ENCODE measurements around the gene PRRC2B. TPM values are rescaled to one million over a fixed set of nuclear protein-coding genes. Genes with fewer than 3 reads are reported as not detected.
"Not testable (repeated sequence)": the region's sequence is repeated elsewhere in the genome, so short reads cannot be mapped to it uniquely, and the experiment has no call there.

The PRRC2B gene
- 100 to 1,000 TPM in 1 of 3 donors, 10 to 100 TPM in 2; 89.7 to 102 (median 92.2) TPM for total RNA-seq

- Mint-ChIP-seq H3K4me3 (peak within 1 kb of the TSS; percentile 91), H3K4me1 (ENCODE audit: low read depth) (peaks cover 47% of the 10 kb centered on the region), H3K27me3 (ENCODE audit: low read depth) (no peaks in the 10 kb centered on the region), H3K36me3 (ENCODE audit: insufficient read depth) (peaks cover 3% of the 10 kb centered on the region), H3K9me3 (no peaks in the 10 kb centered on the region)
- DNase-seq (peak; percentile 86), ATAC-seq (peak; percentile 59 to 67)
These were observed at the start of gene PRRC2B for GRCh38 chr9:131393622-131394463. TSS of gene PRRC2B (plus strand) at chr9:131394086. CDS start at chr9:131430145, 36,059 bp downstream.

- not testable (repeated sequence) for ATAC-seq; H3K4me1 Mint-ChIP-seq (ENCODE audit: low read depth); DNase-seq; H3K4me3 Mint-ChIP-seq; H3K9me3 Mint-ChIP-seq; H3K36me3 Mint-ChIP-seq (ENCODE audit: insufficient read depth)
- peaks cover 10% of the 10 kb centered on the region for H3K27me3 Mint-ChIP-seq (ENCODE audit: low read depth)
These were observed 48.9 kb upstream of the PRRC2B start for GRCh38 chr9:131344931-131345535.

- DNase-seq: no peak
- Mint-ChIP-seq H3K9me3 (no peaks in the 10 kb centered on the region), H3K4me3 (no peak overlapping the region), H3K4me1 (ENCODE audit: low read depth) (peaks cover 9% of the 10 kb centered on the region), H3K27me3 (ENCODE audit: low read depth) (peaks cover 10% of the 10 kb centered on the region), H3K36me3 (ENCODE audit: insufficient read depth) (no peaks in the 10 kb centered on the region)
- no peak for ATAC-seq
These were observed 47.3 kb upstream of the PRRC2B start for GRCh38 chr9:131346559-131346958.

DNA sequence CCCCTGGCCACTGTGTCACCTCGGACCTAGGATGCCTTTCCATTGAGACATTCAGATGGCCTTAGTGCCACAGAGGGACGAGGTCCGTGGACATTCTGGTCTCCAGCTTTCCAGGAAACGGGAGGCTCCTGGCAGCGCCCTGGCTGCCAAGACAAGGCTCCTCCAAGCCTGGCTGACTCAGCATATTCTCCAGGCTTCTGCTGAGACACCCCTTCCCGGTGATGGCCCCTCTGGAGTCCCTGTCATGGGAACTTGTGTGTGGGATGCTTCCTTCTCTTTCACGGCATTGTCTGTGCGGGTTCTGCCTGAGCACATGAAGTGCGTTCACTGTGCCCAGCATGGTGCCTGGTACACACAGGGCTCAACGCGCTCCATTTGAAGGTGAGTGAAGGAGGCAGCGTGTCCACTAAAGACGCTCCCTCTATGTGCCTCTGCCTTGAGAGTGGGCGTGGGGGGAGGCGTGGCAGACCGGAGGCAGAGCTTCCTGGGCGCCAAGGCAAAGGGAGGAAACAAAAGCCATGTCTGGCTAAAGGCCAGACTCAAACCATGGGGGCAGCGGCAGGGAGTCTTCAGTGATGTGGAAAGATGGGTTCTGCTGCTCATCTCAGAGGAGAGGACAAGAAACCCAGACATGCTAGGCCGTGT lies 46.4 kb upstream of the PRRC2B start:
- H3K36me3 Mint-ChIP-seq (ENCODE audit: insufficient read depth): no peaks in the 10 kb centered on the region
- no peaks in the 10 kb centered on the region for H3K9me3 Mint-ChIP-seq
- H3K27me3 Mint-ChIP-seq (ENCODE audit: low read depth): peaks cover 8% of the 10 kb centered on the region
- peaks cover 9% of the 10 kb centered on the region for H3K4me1 Mint-ChIP-seq (ENCODE audit: low read depth)
- no peak overlapping the region for H3K4me3 Mint-ChIP-seq
- no peak for ATAC-seq
- no peak for DNase-seq

DNA sequence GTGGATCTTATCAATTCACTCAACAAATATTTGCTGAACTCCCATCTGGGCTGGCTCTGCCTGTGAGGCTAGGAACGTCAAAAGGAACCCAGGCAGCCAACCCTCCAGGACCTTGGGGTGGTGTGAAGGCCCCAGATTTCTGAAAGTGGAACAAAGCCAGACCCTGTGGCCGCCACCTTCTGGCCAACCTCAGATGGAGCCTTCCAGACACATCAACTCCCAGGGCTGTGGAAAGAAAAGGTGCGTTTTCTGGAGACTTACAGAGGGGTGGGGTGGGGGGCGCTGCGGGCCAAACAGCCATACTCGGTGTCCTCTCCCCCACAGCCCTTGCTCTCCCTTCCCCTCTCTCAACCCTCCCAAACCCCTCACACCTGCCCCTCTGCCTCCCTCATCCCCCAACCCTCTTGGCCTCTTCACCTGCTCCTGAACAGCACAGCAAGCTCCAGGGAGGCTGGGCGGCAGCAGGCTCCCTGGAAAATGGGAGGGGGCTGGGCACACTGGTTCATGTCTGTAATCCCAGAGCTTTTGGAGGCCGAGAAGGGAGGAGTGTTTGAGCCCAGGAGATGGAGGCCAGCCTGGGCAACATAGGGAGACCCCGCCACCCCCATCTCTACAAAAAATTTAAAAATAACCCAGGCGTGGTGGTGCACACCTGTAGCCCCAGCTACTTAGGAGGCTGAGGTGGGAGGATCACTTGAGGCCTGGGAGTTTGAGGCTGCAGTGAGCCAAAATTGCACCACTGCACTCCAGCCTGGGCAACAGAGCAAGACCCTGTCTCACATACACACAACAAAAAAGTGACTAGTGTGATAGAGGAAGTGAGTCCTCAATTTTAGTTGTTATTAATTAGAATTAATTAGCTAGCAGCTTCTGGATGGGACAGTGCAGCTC lies 45.0 kb upstream of the PRRC2B start:
- Mint-ChIP-seq H3K9me3 (no peaks in the 10 kb centered on the region), H3K4me3 (no peak overlapping the region), H3K36me3 (ENCODE audit: insufficient read depth) (no peaks in the 10 kb centered on the region), H3K27me3 (ENCODE audit: low read depth) (peaks cover 6% of the 10 kb centered on the region), H3K4me1 (ENCODE audit: low read depth) (peaks cover 9% of the 10 kb centered on the region)
- DNase-seq (no peak), ATAC-seq (no peak)

GRCh38 chr9:131349522-131349880 lies 44.4 kb upstream of the PRRC2B start:
- Mint-ChIP-seq H3K4me3 (no peak overlapping the region), H3K27me3 (ENCODE audit: low read depth) (peaks cover 2% of the 10 kb centered on the region), H3K36me3 (ENCODE audit: insufficient read depth) (no peaks in the 10 kb centered on the region), H3K4me1 (ENCODE audit: low read depth) (peaks cover 9% of the 10 kb centered on the region), H3K9me3 (no peaks in the 10 kb centered on the region)
- DNase-seq: no peak
- ATAC-seq: no peak

DNA sequence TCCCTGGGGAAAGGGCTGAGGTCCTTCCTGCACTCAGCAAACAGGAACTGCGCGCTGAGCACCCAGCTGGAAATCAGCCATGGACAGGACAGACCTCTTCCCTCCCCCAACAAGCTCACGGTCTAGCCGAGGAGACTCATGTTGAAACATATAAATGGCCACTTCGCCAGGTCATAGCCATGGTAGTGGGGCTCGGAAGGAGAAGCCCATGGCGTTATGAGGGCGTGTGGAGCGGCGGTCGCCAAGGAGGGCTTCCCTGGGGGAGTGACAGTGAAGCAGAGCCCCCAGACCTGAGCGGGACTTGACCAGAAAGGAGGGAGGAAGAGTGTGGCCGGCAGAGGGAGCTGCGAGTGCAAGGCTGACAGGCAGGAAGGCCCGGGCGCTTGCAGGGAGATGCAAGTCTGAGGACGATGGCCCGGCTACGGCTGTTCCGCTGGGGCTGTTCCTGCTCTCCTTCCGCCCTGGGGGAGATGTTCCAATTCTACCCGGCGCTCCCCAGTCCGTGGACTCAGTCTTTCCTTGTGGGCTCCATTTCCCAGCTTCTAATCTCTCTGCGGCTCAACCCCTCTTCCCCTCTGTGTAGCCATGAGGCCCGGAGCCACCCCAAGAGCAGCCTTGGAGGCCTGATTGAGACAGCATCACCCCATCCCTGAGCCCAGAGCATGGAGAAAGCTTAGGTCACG lies 43.9 kb upstream of the PRRC2B start:
- H3K9me3 Mint-ChIP-seq: no peaks in the 10 kb centered on the region
- H3K27me3 Mint-ChIP-seq (ENCODE audit: low read depth): peaks cover 2% of the 10 kb centered on the region
- ATAC-seq: peak; percentile 98 to 99
- peaks cover 9% of the 10 kb centered on the region for H3K4me1 Mint-ChIP-seq (ENCODE audit: low read depth)
- H3K4me3 Mint-ChIP-seq: no peak overlapping the region
- no peaks in the 10 kb centered on the region for H3K36me3 Mint-ChIP-seq (ENCODE audit: insufficient read depth)
- DNase-seq: peak; percentile 86

DNA sequence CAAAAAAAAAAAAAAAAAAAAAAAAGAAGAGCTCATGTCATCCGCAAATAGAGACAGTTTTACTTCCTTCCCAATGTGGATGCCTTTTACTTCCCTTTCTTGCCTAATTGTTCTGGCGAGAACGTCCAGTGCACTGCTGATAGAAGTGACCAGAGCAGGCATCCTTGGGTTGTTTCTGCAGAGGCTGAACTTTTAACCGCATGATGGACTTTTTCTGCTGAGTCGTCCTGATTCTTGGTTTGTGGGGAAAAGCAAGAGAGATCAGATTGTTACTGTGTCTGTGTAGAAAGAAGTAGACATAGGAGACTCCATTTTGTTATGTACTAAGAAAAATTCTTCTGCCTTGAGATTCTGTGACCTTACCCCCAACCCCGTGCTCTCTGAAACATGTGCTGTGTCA lies 37.4 kb upstream of the PRRC2B start:
- not testable (repeated sequence) for ATAC-seq; H3K27me3 Mint-ChIP-seq (ENCODE audit: low read depth); DNase-seq; H3K9me3 Mint-ChIP-seq; H3K4me3 Mint-ChIP-seq; H3K36me3 Mint-ChIP-seq (ENCODE audit: insufficient read depth)
- peaks cover 22% of the 10 kb centered on the region for H3K4me1 Mint-ChIP-seq (ENCODE audit: low read depth)

GRCh38 chr9:131358556-131358955 lies 35.3 kb upstream of the PRRC2B start:
- Mint-ChIP-seq H3K36me3 (ENCODE audit: insufficient read depth) (no peaks in the 10 kb centered on the region), H3K27me3 (ENCODE audit: low read depth) (no peaks in the 10 kb centered on the region), H3K4me1 (ENCODE audit: low read depth) (peaks cover 23% of the 10 kb centered on the region), H3K9me3 (no peaks in the 10 kb centered on the region), H3K4me3 (peak overlapping the region; percentile 12)
- DNase-seq (no peak), ATAC-seq (no peak)

DNA sequence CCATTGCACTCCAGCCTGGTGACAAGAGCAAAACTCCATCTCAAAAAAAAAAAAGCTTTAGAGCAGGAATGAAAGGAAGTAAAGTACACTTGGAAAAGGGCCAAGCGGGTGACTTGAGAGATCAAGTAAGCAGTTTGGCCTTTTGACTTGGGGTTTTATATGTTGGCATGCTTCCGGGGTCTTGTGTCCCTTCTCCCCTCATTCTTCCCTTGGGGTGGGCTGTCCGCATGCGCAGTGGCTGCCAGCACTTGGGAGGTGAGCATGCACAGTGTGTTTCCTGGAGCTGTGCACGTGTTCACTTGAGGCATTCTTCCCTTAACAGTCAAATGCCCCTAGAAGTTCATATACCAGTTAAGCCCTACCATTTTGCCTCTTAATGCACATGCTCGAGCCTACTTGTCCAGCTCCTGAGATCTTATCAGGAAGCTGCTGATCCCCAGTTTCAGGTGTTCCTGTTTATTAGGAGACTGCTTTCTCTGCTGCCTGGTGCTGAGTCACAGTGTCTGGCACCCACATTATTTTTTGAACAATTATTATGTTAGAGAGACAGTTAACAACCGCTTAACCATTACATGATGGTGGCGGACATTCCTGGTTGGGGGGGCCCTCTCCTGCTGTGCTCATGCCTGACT lies 32.6 kb upstream of the PRRC2B start:
- DNase-seq (no peak), ATAC-seq (peak; percentile 32 to 37)
- no peaks in the 10 kb centered on the region for H3K36me3 Mint-ChIP-seq (ENCODE audit: insufficient read depth)
- H3K4me1 Mint-ChIP-seq (ENCODE audit: low read depth): peaks cover 23% of the 10 kb centered on the region
- no peaks in the 10 kb centered on the region for H3K9me3 Mint-ChIP-seq
- peaks cover 2% of the 10 kb centered on the region for H3K27me3 Mint-ChIP-seq (ENCODE audit: low read depth)
- H3K4me3 Mint-ChIP-seq: no peak overlapping the region

DNA sequence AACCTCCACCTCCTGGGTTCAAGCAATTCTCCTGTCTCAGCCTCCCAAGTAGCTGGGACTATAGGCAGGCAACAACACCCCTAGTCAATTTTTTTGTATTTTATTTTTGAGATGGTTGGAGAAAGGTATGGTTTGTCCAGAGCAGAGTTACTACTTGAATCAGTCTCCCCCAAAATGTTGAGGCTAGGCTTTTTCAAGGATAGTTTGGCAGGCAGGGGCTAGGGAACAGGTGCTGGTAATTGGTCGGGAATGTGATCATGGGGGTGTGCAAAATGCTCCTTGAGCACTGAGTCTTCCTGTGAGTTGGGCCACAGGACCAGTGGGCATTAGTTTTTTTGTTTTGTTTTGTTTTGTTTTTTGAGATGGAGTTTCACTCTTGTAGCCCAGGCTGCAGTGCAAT lies 28.3 kb upstream of the PRRC2B start:
- Mint-ChIP-seq H3K27me3 (ENCODE audit: low read depth) (peaks cover 2% of the 10 kb centered on the region), H3K9me3 (no peaks in the 10 kb centered on the region), H3K4me3 (no peak overlapping the region), H3K36me3 (ENCODE audit: insufficient read depth) (no peaks in the 10 kb centered on the region), H3K4me1 (ENCODE audit: low read depth) (peaks cover 9% of the 10 kb centered on the region)
- no peak for ATAC-seq
- DNase-seq: no peak

DNA sequence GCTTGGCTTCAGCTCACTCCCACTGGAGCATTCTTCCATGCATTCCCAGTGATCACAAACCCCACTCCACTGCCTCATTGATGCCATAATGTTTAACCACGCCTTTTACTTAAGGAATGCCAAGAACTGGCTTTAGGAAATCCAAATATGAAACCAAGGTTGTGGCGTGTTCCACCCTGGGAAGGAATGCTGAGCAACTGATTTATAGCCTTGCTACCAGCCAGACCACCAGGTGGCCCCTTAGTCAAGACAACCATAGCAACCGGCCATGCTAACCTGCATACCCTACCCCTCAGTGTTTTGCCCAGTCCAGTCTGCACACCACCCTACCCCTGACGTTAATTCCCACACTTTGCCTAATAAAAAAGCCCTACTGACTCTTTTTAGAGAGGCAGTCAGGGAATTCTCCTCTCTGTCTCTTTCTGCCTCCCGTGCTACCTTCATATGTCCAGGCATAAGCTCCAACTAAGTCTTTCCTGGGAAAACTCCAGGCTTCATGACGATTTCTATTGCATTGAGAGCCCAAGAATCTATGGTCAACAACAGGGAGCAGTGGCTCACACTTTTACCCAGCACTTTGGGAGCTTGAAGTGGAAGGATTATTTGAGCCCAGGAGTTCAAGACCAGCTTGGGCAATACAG lies 27.0 kb upstream of the PRRC2B start:
- DNase-seq: no peak
- ATAC-seq: no peak
- peaks cover 2% of the 10 kb centered on the region for H3K27me3 Mint-ChIP-seq (ENCODE audit: low read depth)
- H3K4me1 Mint-ChIP-seq (ENCODE audit: low read depth): peaks cover 2% of the 10 kb centered on the region
- H3K36me3 Mint-ChIP-seq (ENCODE audit: insufficient read depth): no peaks in the 10 kb centered on the region
- no peak overlapping the region for H3K4me3 Mint-ChIP-seq
- no peaks in the 10 kb centered on the region for H3K9me3 Mint-ChIP-seq

- peaks cover 7% of the 10 kb centered on the region for H3K4me1 Mint-ChIP-seq (ENCODE audit: low read depth)
- no peak for ATAC-seq
These were observed 26.4 kb upstream of the PRRC2B start for GRCh38 chr9:131367450-131367849.

More at GRCh38 chr9:131367450-131367849, 26.4 kb upstream of the PRRC2B start:
- peaks cover 2% of the 10 kb centered on the region for H3K27me3 Mint-ChIP-seq (ENCODE audit: low read depth)
- no peaks in the 10 kb centered on the region for H3K36me3 Mint-ChIP-seq (ENCODE audit: insufficient read depth)
- H3K4me3 Mint-ChIP-seq: no peak overlapping the region
- no peaks in the 10 kb centered on the region for H3K9me3 Mint-ChIP-seq
- DNase-seq: no peak

Data from activated T-cell treated with anti-CD3 and anti-CD28 coated beads, Interleukin-2, amount 50 U/mL, for 4 hours (primary cell).